SU-DHL-6 (cell line): ENCODE data around the gene FMN1.

Source experiments
- H2AFZ ChIP-seq: fragments of 200-600 bp; sonication (generic); 2 replicates; pipeline ENCODE4 v1.6.1; 2014; ENCODE audit warnings: low read depth, mild to moderate bottlenecking, moderate library complexity, mixed read lengths, antibody characterized with exemption, low read length; ENCODE audit not compliant: severe bottlenecking
- H3F3A ChIP-seq: fragments of 200-600 bp; shearing (Covaris generic); 2 replicates; pipeline ENCODE4 v1.6.0; 2016; ENCODE audit warnings: antibody characterized with exemption, mild to moderate bottlenecking; ENCODE audit not compliant: insufficient read depth
- H3K27ac ChIP-seq: fragments of 200-600 bp; sonication (generic); 2 replicates; pipeline ENCODE4 v1.5.1; 2016; ENCODE audit warnings: low read depth, mild to moderate bottlenecking, low read length, moderate library complexity, mixed read lengths
- H3K27me3 ChIP-seq: fragments of 200-600 bp; sonication (generic), shearing (Covaris generic); 2 replicates; pipeline ENCODE4 v1.6.0; 2014; ENCODE audit warnings: mild to moderate bottlenecking, low read length
- H3K36me3 ChIP-seq: fragments of 200-600 bp; sonication (generic); 2 replicates; pipeline ENCODE4 v1.6.1; 2014; ENCODE audit warnings: mild to moderate bottlenecking, low read length, mixed read lengths
- H3K4me2 ChIP-seq: fragments of 300-600, 200-600 bp; shearing (Covaris generic), sonication (generic); 2 replicates; pipeline ENCODE4 v1.6.0; 2014; ENCODE audit warnings: low read length, low read depth, mild to moderate bottlenecking; ENCODE audit not compliant: poor library complexity, severe bottlenecking
- H3K4me3 ChIP-seq: fragments of 200-600 bp; sonication (generic); 2 replicates; pipeline ENCODE4 v1.5.1; 2014; ENCODE audit warnings: antibody characterized with exemption, low read length, mild to moderate bottlenecking, mixed read lengths; ENCODE audit not compliant: insufficient read depth, poor library complexity, severe bottlenecking
- H3K79me2 ChIP-seq: fragments of 200-600 bp; sonication (generic); 2 replicates; pipeline ENCODE4 v1.6.1; 2014; ENCODE audit warnings: mild to moderate bottlenecking, low read length, moderate library complexity; ENCODE audit not compliant: insufficient read depth
- H3K9ac ChIP-seq: fragments of 200-600 bp; sonication (generic); 2 replicates; pipeline ENCODE4 v1.7.0; 2014; ENCODE audit warnings: mild to moderate bottlenecking, low read length
- H3K9me2 ChIP-seq: fragments of 200-600 bp; sonication (generic); replicated peaks from 2 replicates; pipeline ENCODE4 v1.6.1; 2014; ENCODE audit warnings: low read length; ENCODE audit not compliant: insufficient read depth
- H3K9me3 ChIP-seq: fragments of 200-600 bp; sonication (generic); 2 replicates; pipeline ENCODE4 v1.6.1; 2014; ENCODE audit warnings: low read length, mixed read lengths; ENCODE audit not compliant: insufficient read depth
- H4K20me1 ChIP-seq: fragments of 200-600 bp; sonication (generic); 2 replicates; pipeline ENCODE4 v1.6.1; 2014; ENCODE audit warnings: low read depth, mild to moderate bottlenecking, antibody characterized with exemption, low read length, moderate library complexity, mixed read lengths
- CTCF ChIP-seq: fragments of 200-600 bp; sonication (generic); IDR thresholded peaks from one replicate; pipeline ENCODE4 v1.5.1; 2017; ENCODE audit warnings: antibody characterized with exemption, mild to moderate bottlenecking, low read length, moderate library complexity; ENCODE audit not compliant: insufficient read depth, poor library complexity, severe bottlenecking
- EZH2phosphoT487 ChIP-seq: fragments of 200-600 bp; sonication (generic), shearing (Covaris generic); conservative IDR thresholded peaks from 2 replicates; pipeline ENCODE4 v1.6.1; 2018; ENCODE audit warnings: mild to moderate bottlenecking, antibody characterized with exemption, low read length, moderate library complexity, mixed read lengths

FMN1 gene

GRCh38 chr15:33198541-33198940 is 4.0 kb upstream of the FMN1 start:
- Histone ChIP-seq H3K9ac (no peak overlapping the region), H3K4me2 (no peak overlapping the region), H4K20me1 (no peaks in the 10 kb centered on the region), H3K36me3 (no peaks in the 10 kb centered on the region), H3K79me2 (no peaks in the 10 kb centered on the region), H3K27ac (no peak overlapping the region), H3K27me3 (no peaks in the 10 kb centered on the region), H3K9me2 (no peaks in the 10 kb centered on the region), H3F3A (no peaks in the 10 kb centered on the region), H3K9me3 (no peaks in the 10 kb centered on the region), H2AFZ (no peak overlapping the region), H3K4me3 (no peak overlapping the region)
- TF ChIP-seq CTCF: no peak
- TF ChIP-seq EZH2phosphoT487: no peak

GRCh38 chr15:33197636-33198035 is 3.1 kb upstream of the FMN1 start:
- no peaks in the 10 kb centered on the region for H4K20me1 ChIP-seq
- H3K27ac ChIP-seq: no peak overlapping the region
- no peaks in the 10 kb centered on the region for H3K27me3 ChIP-seq
- H3K9ac ChIP-seq: no peak overlapping the region
- H2AFZ ChIP-seq: no peak overlapping the region
- H3F3A ChIP-seq: no peaks in the 10 kb centered on the region
- H3K36me3 ChIP-seq: no peaks in the 10 kb centered on the region
- no peaks in the 10 kb centered on the region for H3K9me2 ChIP-seq
- no peak overlapping the region for H3K4me2 ChIP-seq
- no peak for TF ChIP-seq CTCF
- no peak for TF ChIP-seq EZH2phosphoT487
- H3K4me3 ChIP-seq: no peak overlapping the region
- H3K9me3 ChIP-seq: no peaks in the 10 kb centered on the region
- H3K79me2 ChIP-seq: no peaks in the 10 kb centered on the region

GRCh38 chr15:33194237-33194636 is 277 bp downstream of the FMN1 start:
- no peak overlapping the region for H3K4me2 ChIP-seq
- H3K79me2 ChIP-seq: no peaks in the 10 kb centered on the region
- H3K9me2 ChIP-seq: no peaks in the 10 kb centered on the region
- no peak for TF ChIP-seq EZH2phosphoT487
- no peak for TF ChIP-seq CTCF
- no peaks in the 10 kb centered on the region for H3K36me3 ChIP-seq
- no peak overlapping the region for H3K4me3 ChIP-seq
- H3K9me3 ChIP-seq: no peaks in the 10 kb centered on the region
- H3F3A ChIP-seq: no peaks in the 10 kb centered on the region
- no peak overlapping the region for H3K27ac ChIP-seq
- no peaks in the 10 kb centered on the region for H3K27me3 ChIP-seq
- H2AFZ ChIP-seq: no peak overlapping the region
- no peaks in the 10 kb centered on the region for H4K20me1 ChIP-seq
- H3K9ac ChIP-seq: no peak overlapping the region
